Activated CD8-positive, alpha-beta memory T cell treated with anti-CD3 and anti-CD28 coated beads for 1 hour (primary cell): Measurements from ENCODE around the gene MYBPH.

Source experiments
- DNase-seq, 2 donors: peaks; one replicate each; pipeline ENCODE4 v3.0.0-alpha.2; 2020; ENCODE audit warnings: low read depth in 1 of 2; ENCODE audit errors: extremely low read depth in 1 of 2

MYBPH gene

GRCh38 chr1:203150511-203151297 is 24.9 kb downstream of the MYBPH start:
- no peak for DNase-seq

GRCh38 chr1:203149188-203149840 is 26.3 kb downstream of the MYBPH start:
- no peak for DNase-seq

GRCh38 chr1:203148579-203148978 is 27.0 kb downstream of the MYBPH start:
- DNase-seq: no peak

- DNase-seq: no peak
Measured at GRCh38 chr1:203148127-203148526, 27.5 kb downstream of the MYBPH start.

GRCh38 chr1:203147376-203147775 is 28.2 kb downstream of the MYBPH start:
- no peak for DNase-seq

- DNase-seq: no peak
Measured at GRCh38 chr1:203146537-203146936, 29.1 kb downstream of the MYBPH start.

GRCh38 chr1:203146042-203146369 is 29.6 kb downstream of the MYBPH start:
- no peak for DNase-seq

GRCh38 chr1:203145321-203146041 is 30.1 kb downstream of the MYBPH start:
- no peak for DNase-seq

GRCh38 chr1:203144661-203145060 is 31.0 kb downstream of the MYBPH start:
- DNase-seq: no peak

- no peak for DNase-seq
Measured at GRCh38 chr1:203143641-203144040, 32.0 kb downstream of the MYBPH start.

- no peak for DNase-seq
Measured at GRCh38 chr1:203142684-203143408, 32.8 kb downstream of the MYBPH start.

- no peak for DNase-seq
Measured at GRCh38 chr1:203142124-203142523, 33.5 kb downstream of the MYBPH start.

GRCh38 chr1:203140743-203141520 is 34.7 kb downstream of the MYBPH start:
- DNase-seq: no peak

GRCh38 chr1:203139976-203140475 is 35.6 kb downstream of the MYBPH start:
- no peak for DNase-seq

- no peak for DNase-seq
Measured at GRCh38 chr1:203138066-203138465, 37.6 kb downstream of the MYBPH start.

GRCh38 chr1:203137324-203137723 is 38.3 kb downstream of the MYBPH start:
- DNase-seq: no peak

- no peak for DNase-seq
Measured at GRCh38 chr1:203136409-203137042, 39.1 kb downstream of the MYBPH start.

GRCh38 chr1:203135636-203136305 is 39.9 kb downstream of the MYBPH start:
- DNase-seq: no peak

- no peak for DNase-seq
Measured at GRCh38 chr1:203133970-203134725, 41.5 kb downstream of the MYBPH start.
